ENCODE data around the gene CLCN5.

DNA sequence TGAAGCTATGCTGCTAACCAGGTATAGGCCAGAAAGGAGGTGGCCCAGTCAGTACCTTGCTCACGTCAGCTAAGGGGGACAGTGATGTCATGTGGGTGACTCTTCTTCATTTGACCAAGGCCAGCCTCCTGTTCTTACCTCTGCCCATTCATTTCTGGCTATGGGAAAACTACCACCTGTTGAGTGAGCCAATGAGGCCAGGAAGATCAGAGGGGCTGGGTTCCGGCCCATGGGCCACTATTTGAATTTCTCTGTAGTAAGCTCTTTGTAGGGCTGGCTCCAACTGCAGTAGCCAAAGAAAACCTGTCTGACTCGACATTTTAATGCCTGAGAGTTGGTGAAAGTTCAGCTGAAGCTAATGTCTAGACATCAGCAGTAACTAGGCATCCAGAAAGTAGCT, 175.8 kb downstream of the CLCN5 start:
- TF ChIP-seq, protein P1, sequence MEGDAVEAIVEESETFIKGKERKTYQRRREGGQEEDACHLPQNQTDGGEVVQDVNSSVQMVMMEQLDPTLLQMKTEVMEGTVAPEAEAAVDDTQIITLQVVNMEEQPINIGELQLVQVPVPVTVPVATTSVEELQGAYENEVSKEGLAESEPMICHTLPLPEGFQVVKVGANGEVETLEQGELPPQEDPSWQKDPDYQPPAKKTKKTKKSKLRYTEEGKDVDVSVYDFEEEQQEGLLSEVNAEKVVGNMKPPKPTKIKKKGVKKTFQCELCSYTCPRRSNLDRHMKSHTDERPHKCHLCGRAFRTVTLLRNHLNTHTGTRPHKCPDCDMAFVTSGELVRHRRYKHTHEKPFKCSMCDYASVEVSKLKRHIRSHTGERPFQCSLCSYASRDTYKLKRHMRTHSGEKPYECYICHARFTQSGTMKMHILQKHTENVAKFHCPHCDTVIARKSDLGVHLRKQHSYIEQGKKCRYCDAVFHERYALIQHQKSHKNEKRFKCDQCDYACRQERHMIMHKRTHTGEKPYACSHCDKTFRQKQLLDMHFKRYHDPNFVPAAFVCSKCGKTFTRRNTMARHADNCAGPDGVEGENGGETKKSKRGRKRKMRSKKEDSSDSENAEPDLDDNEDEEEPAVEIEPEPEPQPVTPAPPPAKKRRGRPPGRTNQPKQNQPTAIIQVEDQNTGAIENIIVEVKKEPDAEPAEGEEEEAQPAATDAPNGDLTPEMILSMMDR (IDR thresholded peaks at IDR 0.05): no peak
- no peak for TF ChIP-seq POLR2A (IDR thresholded peaks at IDR 0.05)

All from right lobe of liver (tissue), 4 donors.